CD4-positive, alpha-beta T cell treated with Interleukin-1 beta for 1 hour (primary cell): ENCODE measurements around the gene NTNG2.

Experiments
- DNase-seq, 2 donors: peaks; one replicate each; pipeline ENCODE4 v3.0.0-alpha.2; 2020 to 2022

The NTNG2 gene

DNA sequence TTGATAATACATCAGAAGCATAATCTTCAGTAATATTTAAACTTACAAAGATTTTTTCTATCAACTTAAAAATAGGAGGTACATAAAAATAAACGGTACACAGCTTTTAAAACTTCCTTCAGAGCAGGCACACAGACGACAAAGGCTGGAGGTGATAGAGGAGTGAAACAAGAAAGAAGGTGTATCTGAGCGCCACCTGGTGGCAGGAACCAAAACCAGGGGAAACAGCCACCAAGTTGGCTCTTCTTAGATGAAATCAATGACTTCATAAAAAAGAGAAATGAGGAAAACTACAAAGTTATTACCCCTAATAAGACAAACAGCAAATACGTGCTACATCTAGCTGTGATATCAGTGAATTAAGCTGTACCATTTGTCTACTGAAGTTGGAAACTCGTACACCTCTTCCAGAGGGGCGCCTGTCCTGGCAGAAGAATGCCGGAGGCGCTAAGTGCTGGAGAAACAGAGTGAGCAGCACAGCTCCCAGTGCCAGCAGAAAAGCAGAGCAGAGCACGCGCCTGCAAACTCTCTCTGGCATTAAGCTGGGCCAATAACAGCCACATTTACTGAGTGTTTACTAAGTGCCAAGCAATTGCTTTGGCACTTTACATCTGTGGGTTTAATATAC, 107.0 kb downstream of the NTNG2 start:
- peak; percentile 63 to 73 for DNase-seq

DNA sequence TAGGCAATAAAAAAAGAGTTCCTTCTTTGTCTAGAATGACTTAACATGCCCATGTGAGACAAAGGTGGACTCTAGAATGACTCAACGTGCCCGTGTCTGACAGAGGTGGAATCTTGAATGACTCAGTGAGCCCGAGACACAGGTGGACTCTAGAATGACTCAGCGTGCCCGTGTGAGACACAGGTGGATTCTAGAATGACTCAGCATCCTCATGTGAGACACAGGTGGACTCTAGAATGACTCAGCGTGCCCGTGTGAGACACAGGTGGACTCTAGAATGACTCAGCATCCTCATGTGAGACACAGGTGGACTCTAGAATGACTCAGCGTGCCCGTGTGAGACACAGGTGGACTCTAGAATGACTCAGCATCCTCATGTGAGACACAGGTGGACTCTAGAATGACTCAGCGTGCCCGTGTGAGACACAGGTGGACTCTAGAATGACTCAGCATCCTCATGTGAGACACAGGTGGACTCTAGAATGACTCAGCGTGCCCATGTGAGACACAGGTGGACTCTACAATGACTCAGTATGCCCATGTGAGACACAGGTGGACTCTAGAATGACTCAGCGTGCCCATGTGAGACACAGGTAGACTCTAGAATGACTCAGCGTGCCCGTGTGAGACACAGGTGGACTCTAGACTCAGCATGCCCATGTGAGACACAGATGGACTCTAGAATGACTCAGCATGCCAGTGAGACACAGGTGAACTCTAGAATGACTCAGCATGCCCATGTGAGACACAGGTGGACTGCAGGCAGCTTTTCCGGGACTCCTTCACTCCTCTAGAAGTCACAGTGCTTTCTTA, 108.1 kb downstream of the NTNG2 start:
- DNase-seq: peak in 1 of 2 donors; percentile 20

DNA sequence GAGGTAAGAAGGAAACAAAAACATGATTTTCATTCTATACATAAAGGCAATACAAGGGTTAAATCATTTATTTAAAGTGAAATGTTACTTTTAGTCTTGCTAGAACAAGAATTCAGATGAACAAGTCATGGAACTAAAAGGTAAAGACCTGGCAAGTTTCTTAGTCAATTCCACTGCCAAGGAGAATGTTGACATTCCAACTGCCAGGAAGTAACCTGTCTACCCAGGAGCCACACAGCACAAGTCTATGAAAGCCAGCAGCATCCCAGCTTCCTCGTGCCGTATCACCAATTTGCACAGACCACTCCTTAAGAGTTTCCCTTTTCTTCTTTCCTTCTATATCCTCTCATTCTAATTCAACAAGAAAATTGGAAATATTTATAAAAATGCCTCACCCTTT, 113.0 kb downstream of the NTNG2 start:
- no peak for DNase-seq

DNA sequence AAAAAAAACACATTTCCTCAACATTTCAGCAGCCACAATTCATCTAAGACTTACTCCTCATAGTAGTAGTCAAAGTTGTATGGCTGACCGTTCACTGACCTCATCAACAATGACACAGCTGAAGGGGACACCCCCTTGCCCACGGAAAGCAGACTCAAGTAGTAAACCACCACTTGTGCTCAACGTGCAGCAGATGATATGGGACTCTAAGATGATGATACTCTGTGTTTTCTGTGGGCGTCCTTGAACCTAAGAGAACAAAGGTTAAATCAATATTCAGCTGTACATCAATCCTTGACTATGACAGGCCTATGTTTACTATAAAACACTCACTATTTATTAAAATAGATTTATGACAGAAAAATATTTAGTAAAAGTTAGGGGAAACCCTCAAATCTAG, 121.3 kb downstream of the NTNG2 start:
- no peak for DNase-seq

DNA sequence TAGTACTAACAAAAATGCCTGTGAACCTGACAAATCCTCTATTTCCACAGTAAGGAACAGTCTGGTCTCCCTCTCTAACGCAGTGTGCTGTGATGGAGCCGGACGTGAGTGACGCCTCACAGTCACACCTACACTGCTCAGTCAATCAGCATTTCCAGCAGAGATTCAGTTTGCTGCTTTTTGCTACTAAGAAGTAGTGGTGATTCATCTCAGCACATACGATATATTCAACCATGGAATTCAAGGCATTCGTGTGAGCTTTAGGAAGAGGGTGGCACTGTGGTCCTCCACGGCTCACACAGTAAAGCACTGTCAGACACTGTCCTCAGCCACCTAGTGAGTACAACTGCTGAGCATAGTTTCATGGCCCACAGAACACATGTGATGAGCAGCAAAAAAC, 122.0 kb downstream of the NTNG2 start:
- no peak for DNase-seq

DNA sequence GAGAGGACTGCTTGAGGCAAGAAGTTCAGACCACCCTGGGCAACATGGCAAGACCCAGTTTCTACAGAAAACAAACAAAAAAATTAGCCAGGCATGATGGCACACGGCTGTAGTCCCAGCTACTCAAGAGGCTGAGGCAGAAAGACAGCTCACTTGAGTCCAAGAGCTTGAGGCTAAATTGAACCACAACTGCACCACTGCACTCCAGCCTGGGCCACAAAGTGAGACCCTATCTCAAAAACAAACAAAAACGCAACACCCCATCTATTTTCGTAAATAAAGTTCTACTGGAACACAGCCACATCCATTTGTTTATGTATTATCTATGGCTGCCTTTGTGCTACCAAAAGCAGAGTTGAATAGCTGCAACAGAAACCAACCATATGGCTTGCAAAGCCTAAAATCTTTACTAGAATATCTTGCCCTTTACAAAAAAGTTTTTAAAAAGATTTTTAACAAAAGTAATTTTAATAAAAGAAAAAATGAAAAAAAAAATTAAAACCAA, 125.5 kb downstream of the NTNG2 start:
- no peak for DNase-seq

DNA sequence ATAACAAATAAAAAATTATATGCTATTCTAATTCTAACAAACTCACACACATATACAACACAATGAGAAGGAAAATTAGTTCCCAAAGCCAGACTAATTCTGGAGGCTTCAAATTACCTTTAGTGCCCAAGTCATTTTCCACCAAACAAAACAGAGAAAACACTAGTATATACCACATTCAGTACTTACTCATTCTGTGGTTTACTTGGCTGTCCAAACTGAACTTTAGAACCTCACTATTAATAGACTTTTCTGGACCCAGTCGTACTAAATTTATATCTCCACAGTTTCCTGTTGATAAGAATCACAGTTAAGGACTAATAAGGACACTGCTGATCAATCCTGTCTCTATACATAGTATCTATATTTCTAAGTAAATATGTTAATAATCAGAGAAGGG, 126.5 kb downstream of the NTNG2 start:
- no peak for DNase-seq

DNA sequence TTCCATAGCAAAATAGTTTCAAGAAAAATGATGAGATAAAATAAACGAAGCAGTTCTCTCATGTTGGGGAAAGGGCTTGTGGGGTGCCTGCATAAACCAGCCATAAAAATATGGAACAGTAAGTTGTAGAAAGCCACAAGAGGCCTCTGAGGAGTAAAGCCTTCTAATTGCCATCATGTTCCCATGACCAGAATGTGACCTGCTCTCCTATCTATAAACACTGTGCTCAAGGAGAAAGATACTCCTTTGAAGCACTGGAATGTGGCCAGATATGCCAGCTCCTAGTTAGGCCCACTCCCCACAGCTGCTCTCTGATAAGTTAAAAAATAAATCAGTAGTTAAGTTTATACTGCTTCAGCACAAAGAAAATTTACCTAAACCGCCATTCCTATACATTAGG, 127.1 kb downstream of the NTNG2 start:
- DNase-seq: no peak

DNA sequence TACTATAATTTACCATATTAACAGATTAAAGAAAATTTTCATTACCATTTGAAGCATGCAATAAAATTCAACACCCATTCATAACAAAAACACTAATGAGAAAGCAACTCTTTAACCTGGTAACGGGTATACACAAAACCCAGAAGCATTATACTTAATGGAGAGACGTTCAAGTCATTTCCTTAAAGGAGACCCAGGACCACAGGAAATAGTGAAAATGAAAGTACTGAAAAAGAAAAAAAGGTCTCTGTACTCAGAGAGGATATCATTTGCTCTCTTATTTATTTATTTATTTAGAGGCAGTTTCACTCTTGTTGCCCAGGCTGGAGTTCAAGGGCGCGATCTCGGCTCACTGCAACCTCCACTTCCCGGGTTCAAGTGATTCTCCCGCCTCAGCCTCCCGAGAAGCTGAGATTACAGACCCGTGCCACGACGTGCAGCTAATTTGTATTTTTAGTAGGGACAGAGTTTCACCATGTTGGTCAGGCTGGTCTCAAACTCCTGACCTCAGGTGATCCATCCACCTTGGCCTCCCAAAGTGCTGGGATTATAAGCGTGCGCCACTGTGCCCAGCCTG, 131.4 kb downstream of the NTNG2 start:
- peak in 1 of 2 donors; percentile 24 for DNase-seq
